HPDE6-E6E7 (cell line): ENCODE results near the gene ACACA.
A peak's percentile ranks its signal among the peaks of the same experiment; 100 is the strongest.
"Not testable (repeated sequence)": the region's sequence is repeated elsewhere in the genome, so short reads cannot be mapped to it uniquely, and the experiment has no call there.

Experiments used
- DNase-seq: peaks from one replicate; pipeline ENCODE4 v3.0.0; 2011; ENCODE audit warnings: missing footprints; ENCODE audit errors: extremely low spot score

Gene ACACA

GRCh38 chr17:37393352-37393751 is 13.3 kb downstream of the ACACA start:
- DNase-seq: no peak

- DNase-seq: peak; percentile 7
Measured at GRCh38 chr17:37392024-37392590, 14.5 kb downstream of the ACACA start.

- no peak for DNase-seq
Measured at GRCh38 chr17:37391146-37391545, 15.5 kb downstream of the ACACA start.

- DNase-seq: no peak
Measured at GRCh38 chr17:37389160-37389559, 17.5 kb downstream of the ACACA start.

- no peak for DNase-seq
Measured at GRCh38 chr17:37388266-37388665, 18.4 kb downstream of the ACACA start.

- DNase-seq: no peak
Measured at GRCh38 chr17:37386462-37386861, 20.2 kb downstream of the ACACA start.

- DNase-seq: no peak
Measured at GRCh38 chr17:37385474-37385990, 21.1 kb downstream of the ACACA start.

GRCh38 chr17:37384560-37385149 is 22.0 kb downstream of the ACACA start:
- no peak for DNase-seq

- DNase-seq: no peak
Measured at GRCh38 chr17:37382056-37382455, 24.6 kb downstream of the ACACA start.

- DNase-seq: no peak
Measured at GRCh38 chr17:37375706-37376105, 30.9 kb downstream of the ACACA start, which contains the start of gene C17orf78. TSS of gene C17orf78 (plus strand) at chr17:37375985. CDS start at chr17:37376093, 108 bp downstream.

GRCh38 chr17:37373530-37374159 is 33.0 kb downstream of the ACACA start:
- peak; percentile 60 for DNase-seq

- no peak for DNase-seq
Measured at GRCh38 chr17:37368577-37368976, 38.1 kb downstream of the ACACA start.

- no peak for DNase-seq
Measured at GRCh38 chr17:37365589-37365988, 41.0 kb downstream of the ACACA start.

GRCh38 chr17:37361543-37361942 is 45.1 kb downstream of the ACACA start:
- DNase-seq: peak; percentile 97

- peak; percentile 43 for DNase-seq
Measured at GRCh38 chr17:37360632-37361031, 46.0 kb downstream of the ACACA start.

- DNase-seq: no peak
Measured at GRCh38 chr17:37359682-37360188, 46.9 kb downstream of the ACACA start.

GRCh38 chr17:37358830-37359681 is 47.6 kb downstream of the ACACA start:
- DNase-seq: peak; percentile 81

GRCh38 chr17:37358098-37358829 is 48.4 kb downstream of the ACACA start:
- peak; percentile 40 for DNase-seq

GRCh38 chr17:37356796-37357569 is 49.7 kb downstream of the ACACA start:
- not testable (repeated sequence) for DNase-seq

GRCh38 chr17:37346863-37347402 is 59.7 kb downstream of the ACACA start:
- not testable (repeated sequence) for DNase-seq
